ENCODE data around the gene CDH4. TPM values are rescaled to one million over a fixed set of nuclear protein-coding genes. Genes with fewer than 3 reads are reported as not detected.

The CDH4 gene
- total and polyA plus RNA-seq, 2 of the 8 experiments (the other 6 are each of a cell fraction or from before 2014, with no cell fraction given), result 4.3 to 7.9 TPM

DNA sequence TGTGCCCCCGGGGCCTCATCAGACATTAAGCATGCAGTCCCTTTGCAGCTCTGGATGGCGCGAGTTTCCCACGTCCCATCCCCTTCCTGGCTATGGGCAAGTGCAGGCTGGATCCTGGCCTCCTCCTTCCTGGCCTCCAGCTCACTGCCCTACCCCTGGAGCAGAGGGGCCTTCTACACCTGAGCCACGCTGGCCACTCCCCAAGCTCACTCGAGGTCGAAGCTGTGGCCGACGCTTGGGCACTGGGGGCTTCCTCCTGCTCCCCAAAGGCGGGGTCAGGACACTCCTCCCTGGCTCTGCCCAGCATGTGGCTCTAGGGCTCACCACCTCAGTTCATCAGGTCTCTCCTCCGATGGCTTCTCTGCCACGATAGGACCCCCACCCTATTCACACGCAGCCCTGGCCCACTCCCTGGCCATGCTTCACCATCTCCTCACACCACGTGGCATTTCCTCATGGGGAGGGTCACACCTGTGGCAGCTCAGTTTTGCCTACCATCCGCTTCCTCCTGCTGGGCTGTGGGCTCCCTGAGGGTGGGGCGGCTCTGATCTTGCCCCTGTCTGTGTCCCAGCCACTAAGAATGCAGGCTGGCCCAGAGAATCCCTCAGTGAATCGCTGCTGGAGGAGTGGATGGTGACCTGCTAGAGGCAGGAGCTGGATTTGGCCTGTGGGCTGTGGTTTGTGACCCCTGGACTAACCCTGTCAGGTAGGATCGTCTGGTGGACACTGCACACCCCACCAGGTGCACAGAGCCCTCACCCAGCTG, 532.9 kb downstream of the CDH4 start (continued):
- TF ChIP-seq, protein P1, sequence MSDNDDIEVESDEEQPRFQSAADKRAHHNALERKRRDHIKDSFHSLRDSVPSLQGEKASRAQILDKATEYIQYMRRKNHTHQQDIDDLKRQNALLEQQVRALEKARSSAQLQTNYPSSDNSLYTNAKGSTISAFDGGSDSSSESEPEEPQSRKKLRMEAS (IDR thresholded peaks at IDR 0.05), result no peak
- TF ChIP-seq RFX5 (IDR thresholded peaks at IDR 0.05; ENCODE audit: borderline replicate concordance, low read depth, low read length), result no peak
- TF ChIP-seq CTBP2 (IDR thresholded peaks at IDR 0.05; ENCODE audit: borderline replicate concordance, insufficient read depth, insufficient read length, low read length), result no peak
- TF ChIP-seq KDM5A (IDR thresholded peaks at IDR 0.05; ENCODE audit: low read length), result no peak
- TF ChIP-seq PHF8 (conservative IDR thresholded peaks at IDR 0.05; ENCODE audit: low read depth, low read length), result no peak
- no peak for TF ChIP-seq CBX8 (IDR thresholded peaks at IDR 0.05; ENCODE audit: borderline replicate concordance, low read depth, low read length)
- no peak for TF ChIP-seq EZH2 (IDR thresholded peaks at IDR 0.05; ENCODE audit: low read depth, low read length, severe bottlenecking)
- no peak for TF ChIP-seq GTF2F1 (IDR thresholded peaks at IDR 0.05; ENCODE audit: borderline replicate concordance, low read depth, low read length)

All from H1 (cell line).